ENCODE results near the gene STUB1. TPM values are rescaled to one million over a fixed set of nuclear protein-coding genes. Genes with fewer than 3 reads are reported as not detected.

The STUB1 gene
- total and polyA plus RNA-seq, 2 experiments from 2014 or later = 91.7 to 108 TPM

- H3K9me3 Mint-ChIP-seq = no peaks in the 10 kb centered on the region; the same call in 2 of the 3 replicates
- Histone ChIP-seq H2AFZ (no peak overlapping the region), H3K36me3 (ENCODE audit: insufficient read depth) (no peaks in the 10 kb centered on the region), H3K4me2 (peak overlapping the region; percentile 80), H3F3A (replicated peaks; ENCODE audit: low read depth) (0 out of 2 replicates have a peak, but pooled peaks cover 6% of the 10 kb centered on the region), H3K4me1 (ENCODE audit: insufficient read depth) (no peaks in the 10 kb centered on the region), H3K79me2 (replicated peaks; ENCODE audit: insufficient read depth) (no peaks in the 10 kb centered on the region), H3K9me2 (ENCODE audit: insufficient read depth) (no peaks in the 10 kb centered on the region), H3K27ac (ENCODE audit: low read depth) (no peak overlapping the region), H4K20me1 (replicated peaks; ENCODE audit: insufficient read depth) (no peaks in the 10 kb centered on the region; the same call in 1 of the 2 replicates), H3K4me3 (peak overlapping the region; percentile 57), H3K27me3 (ENCODE audit: insufficient read depth) (peaks cover 92% of the 10 kb centered on the region)
- H3K4me1 Mint-ChIP-seq = no peaks in the 10 kb centered on the region
- DNase-seq (ENCODE audit: low spot score) = no peak
- TF ChIP-seq, protein P1, sequence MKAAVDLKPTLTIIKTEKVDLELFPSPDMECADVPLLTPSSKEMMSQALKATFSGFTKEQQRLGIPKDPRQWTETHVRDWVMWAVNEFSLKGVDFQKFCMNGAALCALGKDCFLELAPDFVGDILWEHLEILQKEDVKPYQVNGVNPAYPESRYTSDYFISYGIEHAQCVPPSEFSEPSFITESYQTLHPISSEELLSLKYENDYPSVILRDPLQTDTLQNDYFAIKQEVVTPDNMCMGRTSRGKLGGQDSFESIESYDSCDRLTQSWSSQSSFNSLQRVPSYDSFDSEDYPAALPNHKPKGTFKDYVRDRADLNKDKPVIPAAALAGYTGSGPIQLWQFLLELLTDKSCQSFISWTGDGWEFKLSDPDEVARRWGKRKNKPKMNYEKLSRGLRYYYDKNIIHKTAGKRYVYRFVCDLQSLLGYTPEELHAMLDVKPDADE (IDR thresholded peaks at IDR 0.05) = no peak
- TF ChIP-seq REST (IDR thresholded peaks at IDR 0.05; ENCODE audit: unreplicated experiment) (peak; percentile 48), EZH2 (IDR thresholded peaks at IDR 0.05; ENCODE audit: low read depth, unreplicated experiment) (peak; percentile 63)
- ATAC-seq = peak; percentile 2; the same call in 1 of the 3 replicates
- peak overlapping the region; percentile 48; the same call in 2 of the 3 replicates for H3K4me3 Mint-ChIP-seq
- H3K36me3 Mint-ChIP-seq (ENCODE audit: low read depth) = no peaks in the 10 kb centered on the region
- H3K27ac Mint-ChIP-seq = no peak overlapping the region
- H3K27me3 Mint-ChIP-seq (ENCODE audit: insufficient read depth, low read depth, poor library complexity) = peaks cover 79% of the 10 kb centered on the region
Observed at GRCh38 chr16:704552-705380, 24.6 kb downstream of the STUB1 start.

DNA sequence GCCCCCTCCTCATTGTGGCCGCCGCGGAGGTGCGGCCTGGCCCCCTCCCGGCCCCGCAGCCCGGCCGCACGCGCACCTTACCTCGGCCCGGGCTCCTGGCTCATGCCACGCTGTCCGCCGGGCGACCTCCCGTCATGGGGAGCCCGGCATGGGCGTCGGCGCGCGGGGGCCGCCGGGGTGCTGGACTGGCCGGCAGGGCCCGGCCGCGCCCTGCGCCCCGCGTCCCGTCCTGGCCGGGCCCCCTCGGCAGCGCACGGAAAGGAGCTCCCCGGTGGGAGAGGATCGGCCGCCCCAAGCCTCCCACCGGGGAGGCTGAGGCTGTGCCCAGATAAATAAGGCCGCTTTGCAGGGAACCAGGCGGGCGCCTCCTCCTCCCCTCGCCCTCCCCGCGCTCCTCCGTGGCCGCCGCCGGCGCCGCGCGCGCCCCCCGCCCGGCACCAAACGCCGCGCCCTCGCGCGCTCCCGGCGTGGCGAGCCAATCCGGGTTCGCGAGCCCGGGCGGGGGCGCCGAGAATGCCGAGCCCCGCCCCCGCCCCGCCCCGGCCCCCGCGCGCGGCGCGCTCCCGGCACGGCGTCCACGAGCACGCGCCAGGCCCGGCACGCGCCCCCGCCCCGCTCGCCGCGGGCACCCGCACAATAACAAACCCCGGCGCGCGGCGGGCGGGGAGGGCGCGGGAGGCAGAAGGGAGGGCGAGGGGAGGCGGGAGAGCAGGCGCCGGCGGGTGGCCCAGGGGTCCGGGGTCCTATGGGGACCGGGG is 25.4 kb downstream of the STUB1 start, which contains the start of gene FBXL16:
Gene FBXL16 (minus strand): TSS at position 371 of the 758 bp plus-strand sequence. CDS start 8,396 bp downstream, outside the sequence.
- Histone ChIP-seq H3K4me1 (ENCODE audit: insufficient read depth) (no peaks in the 10 kb centered on the region), H3K4me2 (peak within 1 kb of the TSS; percentile 94), H3K27ac (ENCODE audit: low read depth) (no peak within 1 kb of the TSS), H4K20me1 (replicated peaks; ENCODE audit: insufficient read depth) (no peaks in the 10 kb centered on the region; the same call in 1 of the 2 replicates), H3K9me2 (ENCODE audit: insufficient read depth) (no peaks in the 10 kb centered on the region), H2AFZ (peak within 1 kb of the TSS; percentile 88; the same call in 1 of the 2 replicates), H3K27me3 (ENCODE audit: insufficient read depth) (peaks cover 84% of the 10 kb centered on the region), H3K36me3 (ENCODE audit: insufficient read depth) (no peaks in the 10 kb centered on the region), H3F3A (replicated peaks; ENCODE audit: low read depth) (0 out of 2 replicates have a peak, but pooled peaks cover 6% of the 10 kb centered on the region), H3K79me2 (replicated peaks; ENCODE audit: insufficient read depth) (no peaks in the 10 kb centered on the region), H3K4me3 (peak within 1 kb of the TSS; percentile 67)
- ATAC-seq (peak; percentile 15), DNase-seq (ENCODE audit: low spot score) (peak; percentile 70)
- Mint-ChIP-seq H3K36me3 (ENCODE audit: low read depth) (no peaks in the 10 kb centered on the region), H3K27me3 (ENCODE audit: insufficient read depth, low read depth, poor library complexity) (peaks cover 74% of the 10 kb centered on the region), H3K9me3 (no peaks in the 10 kb centered on the region; the same call in 2 of the 3 replicates), H3K4me1 (no peaks in the 10 kb centered on the region; the same call in 2 of the 3 replicates), H3K27ac (no peak within 1 kb of the TSS), H3K4me3 (peak within 1 kb of the TSS; percentile 74)
- TF ChIP-seq, protein P2, sequence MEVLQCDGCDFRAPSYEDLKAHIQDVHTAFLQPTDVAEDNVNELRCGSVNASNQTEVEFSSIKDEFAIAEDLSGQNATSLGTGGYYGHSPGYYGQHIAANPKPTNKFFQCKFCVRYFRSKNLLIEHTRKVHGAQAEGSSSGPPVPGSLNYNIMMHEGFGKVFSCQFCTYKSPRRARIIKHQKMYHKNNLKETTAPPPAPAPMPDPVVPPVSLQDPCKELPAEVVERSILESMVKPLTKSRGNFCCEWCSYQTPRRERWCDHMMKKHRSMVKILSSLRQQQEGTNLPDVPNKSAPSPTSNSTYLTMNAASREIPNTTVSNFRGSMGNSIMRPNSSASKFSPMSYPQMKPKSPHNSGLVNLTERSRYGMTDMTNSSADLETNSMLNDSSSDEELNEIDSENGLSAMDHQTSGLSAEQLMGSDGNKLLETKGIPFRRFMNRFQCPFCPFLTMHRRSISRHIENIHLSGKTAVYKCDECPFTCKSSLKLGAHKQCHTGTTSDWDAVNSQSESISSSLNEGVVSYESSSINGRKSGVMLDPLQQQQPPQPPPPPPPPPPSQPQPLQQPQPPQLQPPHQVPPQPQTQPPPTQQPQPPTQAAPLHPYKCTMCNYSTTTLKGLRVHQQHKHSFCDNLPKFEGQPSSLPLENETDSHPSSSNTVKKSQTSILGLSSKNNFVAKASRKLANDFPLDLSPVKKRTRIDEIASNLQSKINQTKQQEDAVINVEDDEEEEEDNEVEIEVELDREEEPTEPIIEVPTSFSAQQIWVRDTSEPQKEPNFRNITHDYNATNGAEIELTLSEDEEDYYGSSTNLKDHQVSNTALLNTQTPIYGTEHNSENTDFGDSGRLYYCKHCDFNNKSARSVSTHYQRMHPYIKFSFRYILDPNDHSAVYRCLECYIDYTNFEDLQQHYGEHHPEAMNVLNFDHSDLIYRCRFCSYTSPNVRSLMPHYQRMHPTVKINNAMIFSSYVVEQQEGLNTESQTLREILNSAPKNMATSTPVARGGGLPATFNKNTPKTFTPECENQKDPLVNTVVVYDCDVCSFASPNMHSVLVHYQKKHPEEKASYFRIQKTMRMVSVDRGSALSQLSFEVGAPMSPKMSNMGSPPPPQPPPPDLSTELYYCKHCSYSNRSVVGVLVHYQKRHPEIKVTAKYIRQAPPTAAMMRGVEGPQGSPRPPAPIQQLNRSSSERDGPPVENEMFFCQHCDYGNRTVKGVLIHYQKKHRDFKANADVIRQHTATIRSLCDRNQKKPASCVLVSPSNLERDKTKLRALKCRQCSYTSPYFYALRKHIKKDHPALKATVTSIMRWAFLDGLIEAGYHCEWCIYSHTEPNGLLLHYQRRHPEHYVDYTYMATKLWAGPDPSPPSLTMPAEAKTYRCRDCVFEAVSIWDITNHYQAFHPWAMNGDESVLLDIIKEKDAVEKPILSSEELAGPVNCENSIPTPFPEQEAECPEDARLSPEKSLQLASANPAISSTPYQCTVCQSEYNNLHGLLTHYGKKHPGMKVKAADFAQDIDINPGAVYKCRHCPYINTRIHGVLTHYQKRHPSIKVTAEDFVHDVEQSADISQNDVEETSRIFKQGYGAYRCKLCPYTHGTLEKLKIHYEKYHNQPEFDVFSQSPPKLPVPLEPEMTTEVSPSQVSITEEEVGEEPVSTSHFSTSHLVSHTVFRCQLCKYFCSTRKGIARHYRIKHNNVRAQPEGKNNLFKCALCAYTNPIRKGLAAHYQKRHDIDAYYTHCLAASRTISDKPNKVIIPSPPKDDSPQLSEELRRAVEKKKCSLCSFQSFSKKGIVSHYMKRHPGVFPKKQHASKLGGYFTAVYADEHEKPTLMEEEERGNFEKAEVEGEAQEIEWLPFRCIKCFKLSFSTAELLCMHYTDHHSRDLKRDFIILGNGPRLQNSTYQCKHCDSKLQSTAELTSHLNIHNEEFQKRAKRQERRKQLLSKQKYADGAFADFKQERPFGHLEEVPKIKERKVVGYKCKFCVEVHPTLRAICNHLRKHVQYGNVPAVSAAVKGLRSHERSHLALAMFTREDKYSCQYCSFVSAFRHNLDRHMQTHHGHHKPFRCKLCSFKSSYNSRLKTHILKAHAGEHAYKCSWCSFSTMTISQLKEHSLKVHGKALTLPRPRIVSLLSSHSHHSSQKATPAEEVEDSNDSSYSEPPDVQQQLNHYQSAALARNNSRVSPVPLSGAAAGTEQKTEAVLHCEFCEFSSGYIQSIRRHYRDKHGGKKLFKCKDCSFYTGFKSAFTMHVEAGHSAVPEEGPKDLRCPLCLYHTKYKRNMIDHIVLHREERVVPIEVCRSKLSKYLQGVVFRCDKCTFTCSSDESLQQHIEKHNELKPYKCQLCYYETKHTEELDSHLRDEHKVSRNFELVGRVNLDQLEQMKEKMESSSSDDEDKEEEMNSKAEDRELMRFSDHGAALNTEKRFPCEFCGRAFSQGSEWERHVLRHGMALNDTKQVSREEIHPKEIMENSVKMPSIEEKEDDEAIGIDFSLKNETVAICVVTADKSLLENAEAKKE (CRISPR knock-in tag; IDR thresholded peaks at IDR 0.05) = no peak
- no peak for TF ChIP-seq NANOG (IDR thresholded peaks at IDR 0.05; ENCODE audit: borderline replicate concordance)
- no peak for TF ChIP-seq POLR2AphosphoS5 (IDR thresholded peaks at IDR 0.05; ENCODE audit: low read depth)

All from GM23338 (cell line).